ENCODE measurements around the gene SMO. TPM values are rescaled to one million over a fixed set of nuclear protein-coding genes. Genes with fewer than 3 reads are reported as not detected.

Gene SMO
- total and polyA plus RNA-seq, 2 donors (not counting 1 experiment from before 2014, with no cell fraction given), result 0.39 to 1.4 TPM

GRCh38 chr7:129147731-129148130 lies 40.7 kb upstream of the SMO start:
- H3K27ac ChIP-seq (ENCODE audit: low read length in 2 of 2), result peak overlapping the region; percentile 81 to 97
- peaks cover 82% of the 10 kb centered on the region for H3K4me1 Mint-ChIP-seq
- TF ChIP-seq EZH2 (IDR thresholded peaks at IDR 0.05; ENCODE audit: borderline replicate concordance, insufficient read depth, low read depth, low read length, poor library complexity, severe bottlenecking), result no peak
- no peak for TF ChIP-seq CTCF (IDR thresholded peaks at IDR 0.05)
- H3K79me2 ChIP-seq (ENCODE audit: control insufficient read depth, insufficient read depth, low read length), result peaks cover 91% of the 10 kb centered on the region
- H3K4me1 ChIP-seq (ENCODE audit: control insufficient read depth in 2 of 2, insufficient read depth in 2 of 2, low read length in 2 of 2), result peaks cover 57 to 63% of the 10 kb centered on the region in 2 donors
- H3K4me3 ChIP-seq (ENCODE audit: control extremely low read depth in 1 of 5, extremely low read depth in 1 of 5, insufficient read depth in 1 of 5, low read depth in 2 of 5, low read length in 4 of 5), result peak overlapping the region in 1 of 5 experiments; percentile 100
- peaks cover 37% of the 10 kb centered on the region for H4K20me1 ChIP-seq (ENCODE audit: control insufficient read depth, insufficient read depth, low read length, poor library complexity, severe bottlenecking)
- intact Hi-C loops (cut with micrococcal nuclease), result loop anchor here (2.0 kb wide), 2 partner anchors 21 to 57 kb away; no protein-coding TSS in a partner anchor
- no peak for ATAC-seq (ENCODE audit: low read depth)
- H3K4me2 ChIP-seq (replicated peaks; ENCODE audit: low read depth, low read length, poor library complexity, severe bottlenecking), result peak overlapping the region; percentile 79
- no peaks in the 10 kb centered on the region for H3K27me3 ChIP-seq (replicated peaks in 1 of 4; ENCODE audit: control extremely low read depth in 1 of 4, control insufficient read depth in 3 of 4, insufficient read depth in 4 of 4, low read length in 3 of 4)
- 65% methylated on average over 2 of the region's 3 CpGs for WGBS (ENCODE audit: insufficient coverage)
- H3K27me3 Mint-ChIP-seq, result no peaks in the 10 kb centered on the region
- peaks cover 0 to 32% of the 10 kb centered on the region in 2 experiments for H3K36me3 ChIP-seq (replicated peaks in 1 of 2; ENCODE audit: control extremely low read depth in 1 of 2, control insufficient read depth in 1 of 2, extremely low read depth in 1 of 2, insufficient read depth in 2 of 2, low read length in 1 of 2)
- DNase-seq, result no peak
- peak overlapping the region; percentile 99 for H3K27ac Mint-ChIP-seq
- H2AFZ ChIP-seq (ENCODE audit: insufficient read depth, low read depth, low read length, poor library complexity, severe bottlenecking), result no peak overlapping the region
- H3K9me3 Mint-ChIP-seq (ENCODE audit: insufficient read depth), result no peaks in the 10 kb centered on the region
- peak overlapping the region; percentile 95 for H3K9ac ChIP-seq (ENCODE audit: low read length)
- CTCF ChIA-PET, result interaction anchor here (0.5 to 8.9 kb wide), 10 partner anchors 12 to 207 kb away, joined by 3 to 168 read pairs (median 6); partner anchors contain the start of gene TNPO3
- H3K4me3 Mint-ChIP-seq, result peak overlapping the region; percentile 93
- no peaks in the 10 kb centered on the region for H3K9me3 ChIP-seq (ENCODE audit: control extremely low read depth in 1 of 3, control insufficient read depth in 2 of 3, insufficient read depth in 1 of 3, low read length in 2 of 3)
- POLR2A ChIA-PET, result interaction anchor here (3.5 kb wide), 1 partner anchor 12 kb away, joined by 25 read pairs; no protein-coding TSS in a partner anchor

GRCh38 chr7:129149511-129149910 lies 38.9 kb upstream of the SMO start:
- DNase-seq (no peak), ATAC-seq (ENCODE audit: low read depth) (no peak)
- H3K4me1 Mint-ChIP-seq, result peaks cover 77% of the 10 kb centered on the region
- H3K27ac ChIP-seq (ENCODE audit: low read length in 2 of 2), result peak overlapping the region in 1 of 2 donors; percentile 97
- H3K9me3 ChIP-seq (ENCODE audit: control extremely low read depth in 1 of 3, control insufficient read depth in 2 of 3, insufficient read depth in 1 of 3, low read length in 2 of 3), result no peaks in the 10 kb centered on the region
- ChIA-PET POLR2A (interaction anchor here (0.7 kb wide), 1 partner anchor 506 kb away, joined by 3 read pairs; no protein-coding TSS in a partner anchor), CTCF (interaction anchor here (1.2 to 8.9 kb wide), 4 partner anchors 10 to 722 kb away, joined by 3 to 168 read pairs (median 10); no protein-coding TSS in a partner anchor)
- peaks cover 51 to 54% of the 10 kb centered on the region in 2 donors for H3K4me1 ChIP-seq (ENCODE audit: control insufficient read depth in 2 of 2, insufficient read depth in 2 of 2, low read length in 2 of 2)
- no peak overlapping the region for H2AFZ ChIP-seq (ENCODE audit: insufficient read depth, low read depth, low read length, poor library complexity, severe bottlenecking)
- H3K9ac ChIP-seq (ENCODE audit: low read length), result no peak overlapping the region
- peaks cover 0 to 35% of the 10 kb centered on the region in 2 experiments for H3K36me3 ChIP-seq (replicated peaks in 1 of 2; ENCODE audit: control extremely low read depth in 1 of 2, control insufficient read depth in 1 of 2, extremely low read depth in 1 of 2, insufficient read depth in 2 of 2, low read length in 1 of 2)
- no peaks in the 10 kb centered on the region for H3K9me3 Mint-ChIP-seq (ENCODE audit: insufficient read depth)
- 83% methylated on average over 3 of the region's 8 CpGs for WGBS (ENCODE audit: insufficient coverage)
- peaks cover 49% of the 10 kb centered on the region for H4K20me1 ChIP-seq (ENCODE audit: control insufficient read depth, insufficient read depth, low read length, poor library complexity, severe bottlenecking)
- peaks cover 97% of the 10 kb centered on the region for H3K79me2 ChIP-seq (ENCODE audit: control insufficient read depth, insufficient read depth, low read length)
- TF ChIP-seq EZH2 (IDR thresholded peaks at IDR 0.05; ENCODE audit: borderline replicate concordance, insufficient read depth, low read depth, low read length, poor library complexity, severe bottlenecking) (no peak), CTCF (IDR thresholded peaks at IDR 0.05) (no peak)
- no peak overlapping the region for H3K4me3 ChIP-seq (ENCODE audit: control extremely low read depth in 1 of 5, extremely low read depth in 1 of 5, insufficient read depth in 1 of 5, low read depth in 2 of 5, low read length in 4 of 5)
- intact Hi-C loops (cut with micrococcal nuclease), result no loop called here
- no peaks in the 10 kb centered on the region for H3K27me3 ChIP-seq (replicated peaks in 1 of 4; ENCODE audit: control extremely low read depth in 1 of 4, control insufficient read depth in 3 of 4, insufficient read depth in 4 of 4, low read length in 3 of 4)
- H3K4me3 Mint-ChIP-seq, result peak overlapping the region; percentile 44
- no peaks in the 10 kb centered on the region for H3K27me3 Mint-ChIP-seq
- peak overlapping the region; percentile 79 for H3K4me2 ChIP-seq (replicated peaks; ENCODE audit: low read depth, low read length, poor library complexity, severe bottlenecking)
- H3K27ac Mint-ChIP-seq, result peak overlapping the region; percentile 99
